GM18519 (cell line): ENCODE results near the gene NAA25.
"Not testable (repeated sequence)": the region's sequence is repeated elsewhere in the genome, so short reads cannot be mapped to it uniquely, and the experiment has no call there.

Experiments
- ATAC-seq: cut with Tn5 transposase; IDR thresholded peaks from one replicate; pipeline ENCODE4 v1.9.1; 2021; ENCODE audit warnings: mild to moderate bottlenecking, moderate library complexity; ENCODE audit not compliant: unreplicated experiment, low FRiP score

NAA25 gene

GRCh38 chr12:112066566-112066965 is 42.0 kb downstream of the NAA25 start:
- ATAC-seq: no peak

GRCh38 chr12:112063273-112063672 is 45.3 kb downstream of the NAA25 start:
- no peak for ATAC-seq

GRCh38 chr12:112061137-112061536 is 47.4 kb downstream of the NAA25 start:
- ATAC-seq: no peak

GRCh38 chr12:112049351-112049750 is 59.2 kb downstream of the NAA25 start:
- no peak for ATAC-seq

- ATAC-seq: no peak
These were observed 62.6 kb downstream of the NAA25 start for GRCh38 chr12:112046003-112046402.

GRCh38 chr12:112036614-112037013 is 72.0 kb downstream of the NAA25 start:
- ATAC-seq: not testable (repeated sequence)

- no peak for ATAC-seq
These were observed 73.3 kb downstream of the NAA25 start for GRCh38 chr12:112035219-112035785.

GRCh38 chr12:112032292-112032691 is 76.3 kb downstream of the NAA25 start:
- ATAC-seq: no peak

- ATAC-seq: no peak
These were observed 77.1 kb downstream of the NAA25 start for GRCh38 chr12:112031472-112031871.

GRCh38 chr12:112029301-112029700 is 79.3 kb downstream of the NAA25 start:
- no peak for ATAC-seq

GRCh38 chr12:112025808-112026375 is 82.7 kb downstream of the NAA25 start:
- no peak for ATAC-seq

- ATAC-seq: no peak
These were observed 84.7 kb downstream of the NAA25 start for GRCh38 chr12:112023759-112024396.

GRCh38 chr12:112022241-112023016 is 86.2 kb downstream of the NAA25 start:
- no peak for ATAC-seq

GRCh38 chr12:112020947-112021457 is 87.6 kb downstream of the NAA25 start:
- ATAC-seq: no peak

- no peak for ATAC-seq
These were observed 89.9 kb downstream of the NAA25 start for GRCh38 chr12:112018571-112019237.

- no peak for ATAC-seq
These were observed 91.5 kb downstream of the NAA25 start for GRCh38 chr12:112017041-112017440.

- ATAC-seq: no peak
These were observed 92.6 kb downstream of the NAA25 start for GRCh38 chr12:112015938-112016337.

GRCh38 chr12:112013601-112014402 is 94.8 kb downstream of the NAA25 start:
- ATAC-seq: no peak

GRCh38 chr12:112012775-112013600 is 95.6 kb downstream of the NAA25 start, which contains the start of the genes ERP29 and TMEM116:
ERP29 (plus strand) TSS chr12:112013426; CDS start chr12:112013466, 40 bp downstream.
TMEM116 (minus strand) TSS chr12:112013165; CDS start chr12:112005270, 7,895 bp downstream.
- ATAC-seq: peak; percentile 51
